Astrocyte (in vitro differentiated cells and primary cell): Measurements from ENCODE around the gene KIF14. TPM values are rescaled to one million over a fixed set of nuclear protein-coding genes. Genes with fewer than 3 reads are reported as not detected.

Experiments used
- DNase-seq: peaks from one replicate; pipeline ENCODE4 v3.0.0-alpha.2; 2010; ENCODE audit warnings: low read depth
- FAIRE-seq: peaks from 2 replicates; lab custom pipeline; 2011; peaks lifted over from hg19 to GRCh38; lab: Jason Lieb, UNC
- H2AFZ ChIP-seq: 2 replicates; pipeline ENCODE4 v1.6.0; 2012; ENCODE audit warnings: low read depth, low read length, inconsistent platforms
- H3K27ac ChIP-seq: 2 replicates; pipeline ENCODE4 v1.5.1; 2011; ENCODE audit warnings: low read depth, low read length, inconsistent platforms
- H3K27me3 ChIP-seq: 2 replicates; pipeline ENCODE4 v1.6.0; 2011; ENCODE audit warnings: low read length, inconsistent platforms; ENCODE audit not compliant: insufficient read depth
- H3K36me3 ChIP-seq: 2 replicates; pipeline ENCODE4 v1.5.1; 2011; ENCODE audit warnings: low read length, inconsistent platforms; ENCODE audit not compliant: insufficient read depth
- H3K4me1 ChIP-seq: 2 replicates; pipeline ENCODE4 v1.5.1; 2011; ENCODE audit warnings: low read length, inconsistent platforms; ENCODE audit not compliant: insufficient read depth
- H3K4me2 ChIP-seq: 2 replicates; pipeline ENCODE4 v1.6.0; 2012; ENCODE audit warnings: low read length, inconsistent platforms
- H3K4me3 ChIP-seq: 2 replicates; pipeline ENCODE4 v1.5.1; 2011; ENCODE audit warnings: low read depth, mild to moderate bottlenecking, low read length, inconsistent platforms; ENCODE audit not compliant: insufficient read depth
- H3K79me2 ChIP-seq: 2 replicates; pipeline ENCODE4 v1.6.0; 2012; ENCODE audit warnings: mild to moderate bottlenecking, low read length, inconsistent platforms; ENCODE audit not compliant: insufficient read depth
- H3K9ac ChIP-seq: 2 replicates; pipeline ENCODE4 v1.6.0; 2012; ENCODE audit warnings: mild to moderate bottlenecking, low read length, inconsistent platforms
- H3K9me3 ChIP-seq: 2 replicates; pipeline ENCODE4 v1.5.1; 2012; ENCODE audit warnings: low read depth, mild to moderate bottlenecking, low read length, inconsistent platforms; ENCODE audit not compliant: insufficient read depth
- H4K20me1 ChIP-seq: 2 replicates; pipeline ENCODE4 v1.6.0; 2012; ENCODE audit warnings: low read length, inconsistent platforms; ENCODE audit not compliant: insufficient read depth
- H3K27ac Mint-ChIP-seq: one replicate; pipeline ENCODE4 v1.8.0; 2021; ENCODE audit warnings: mild to moderate bottlenecking, mixed read lengths; ENCODE audit not compliant: unreplicated experiment
- H3K27me3 Mint-ChIP-seq: one replicate; pipeline ENCODE4 v1.8.0; 2021; ENCODE audit warnings: low read depth, mixed read lengths; ENCODE audit not compliant: unreplicated experiment
- H3K36me3 Mint-ChIP-seq: one replicate; pipeline ENCODE4 v1.8.0; 2021; ENCODE audit warnings: low read depth, mixed read lengths; ENCODE audit not compliant: unreplicated experiment
- H3K4me1 Mint-ChIP-seq: one replicate; pipeline ENCODE4 v1.8.0; 2021; ENCODE audit warnings: low read depth, mixed read lengths; ENCODE audit not compliant: unreplicated experiment
- H3K4me3 Mint-ChIP-seq: one replicate; pipeline ENCODE4 v1.8.0; 2021; ENCODE audit warnings: mild to moderate bottlenecking, moderate library complexity, mixed read lengths; ENCODE audit not compliant: unreplicated experiment
- H3K9me3 Mint-ChIP-seq: one replicate; pipeline ENCODE4 v1.8.0; 2021; ENCODE audit warnings: mild to moderate bottlenecking, mixed read lengths; ENCODE audit not compliant: unreplicated experiment
- EZH2 ChIP-seq: IDR thresholded peaks from 2 replicates; pipeline ENCODE4 v1.6.1; 2012; ENCODE audit warnings: mild to moderate bottlenecking, low read length, inconsistent platforms; ENCODE audit not compliant: insufficient read depth
- total RNA-seq: library from RNA; stranded (reverse); gene quantifications from 2 replicates; pipeline ENCODE4 v1.2.1, GENCODE V29; 2021
- TF ChIP-seq, protein P1 (sequence below): IDR thresholded peaks from 2 replicates; pipeline ENCODE4 v1.5.1; 2011; ENCODE audit warnings: low read depth, mild to moderate bottlenecking, inconsistent platforms, low read length, moderate library complexity; ENCODE audit not compliant: insufficient read depth

Gene KIF14
- total RNA-seq, 1 donor from 2014 or later, result 2.1 TPM

DNA sequence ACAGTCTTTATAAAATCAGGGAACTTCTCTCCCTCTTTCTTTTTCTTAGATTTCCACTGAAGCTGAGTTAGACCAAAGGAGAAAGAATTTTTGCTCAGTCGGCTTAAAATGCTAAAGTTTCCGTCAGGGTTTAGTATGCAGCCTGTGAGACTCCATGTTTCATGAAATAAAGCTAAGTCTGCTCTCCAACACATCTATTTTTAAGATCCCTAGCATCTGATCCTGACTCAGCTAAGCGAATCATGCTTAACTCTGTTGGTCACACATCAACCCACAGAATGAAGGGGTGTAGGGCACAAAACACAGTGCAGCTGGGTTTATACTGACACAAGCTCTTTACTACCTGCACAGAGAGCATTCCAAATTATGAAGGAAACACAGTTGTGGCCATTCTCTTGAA is 108.4 kb downstream of the KIF14 start:
- no peak for FAIRE-seq
- Histone ChIP-seq H2AFZ (no peak overlapping the region), H3K9ac (peak overlapping the region; percentile 64), H3K4me1 (peaks cover 5% of the 10 kb centered on the region), H3K27me3 (no peaks in the 10 kb centered on the region), H3K9me3 (no peaks in the 10 kb centered on the region), H4K20me1 (no peaks in the 10 kb centered on the region), H3K4me3 (no peak overlapping the region), H3K4me2 (peak overlapping the region; percentile 68), H3K36me3 (no peaks in the 10 kb centered on the region), H3K27ac (peak overlapping the region; percentile 73), H3K79me2 (no peaks in the 10 kb centered on the region)
- Mint-ChIP-seq H3K36me3 (no peaks in the 10 kb centered on the region), H3K4me1 (peaks cover 10% of the 10 kb centered on the region), H3K27me3 (peaks cover 3% of the 10 kb centered on the region), H3K27ac (peak overlapping the region; percentile 80), H3K9me3 (no peaks in the 10 kb centered on the region), H3K4me3 (no peak overlapping the region)
- peak; percentile 89 for DNase-seq
- TF ChIP-seq EZH2, result no peak
- TF ChIP-seq, protein P1, sequence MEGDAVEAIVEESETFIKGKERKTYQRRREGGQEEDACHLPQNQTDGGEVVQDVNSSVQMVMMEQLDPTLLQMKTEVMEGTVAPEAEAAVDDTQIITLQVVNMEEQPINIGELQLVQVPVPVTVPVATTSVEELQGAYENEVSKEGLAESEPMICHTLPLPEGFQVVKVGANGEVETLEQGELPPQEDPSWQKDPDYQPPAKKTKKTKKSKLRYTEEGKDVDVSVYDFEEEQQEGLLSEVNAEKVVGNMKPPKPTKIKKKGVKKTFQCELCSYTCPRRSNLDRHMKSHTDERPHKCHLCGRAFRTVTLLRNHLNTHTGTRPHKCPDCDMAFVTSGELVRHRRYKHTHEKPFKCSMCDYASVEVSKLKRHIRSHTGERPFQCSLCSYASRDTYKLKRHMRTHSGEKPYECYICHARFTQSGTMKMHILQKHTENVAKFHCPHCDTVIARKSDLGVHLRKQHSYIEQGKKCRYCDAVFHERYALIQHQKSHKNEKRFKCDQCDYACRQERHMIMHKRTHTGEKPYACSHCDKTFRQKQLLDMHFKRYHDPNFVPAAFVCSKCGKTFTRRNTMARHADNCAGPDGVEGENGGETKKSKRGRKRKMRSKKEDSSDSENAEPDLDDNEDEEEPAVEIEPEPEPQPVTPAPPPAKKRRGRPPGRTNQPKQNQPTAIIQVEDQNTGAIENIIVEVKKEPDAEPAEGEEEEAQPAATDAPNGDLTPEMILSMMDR, result no peak

DNA sequence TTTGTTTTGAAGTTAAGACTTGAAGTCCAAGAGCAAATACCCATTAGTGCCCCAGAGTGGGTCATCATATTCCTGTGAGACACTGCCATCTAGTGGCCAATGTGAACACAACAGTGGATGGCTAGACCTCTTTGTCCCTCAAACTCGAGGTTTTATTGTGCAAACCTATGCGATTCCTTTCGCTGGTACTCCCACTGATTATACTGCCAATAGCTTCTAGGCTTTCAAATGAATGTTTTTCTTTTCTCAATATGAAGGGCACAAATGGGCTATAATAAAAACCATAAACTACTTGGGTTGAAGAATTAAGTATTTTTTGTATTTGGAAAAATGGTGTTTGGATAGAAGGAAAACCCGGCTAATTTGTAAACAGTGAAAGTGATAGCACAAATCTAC is 110.3 kb downstream of the KIF14 start:
- Mint-ChIP-seq H3K4me1 (peaks cover 10% of the 10 kb centered on the region), H3K9me3 (no peaks in the 10 kb centered on the region), H3K36me3 (no peaks in the 10 kb centered on the region), H3K27me3 (peaks cover 9% of the 10 kb centered on the region), H3K27ac (no peak overlapping the region), H3K4me3 (no peak overlapping the region)
- FAIRE-seq, result peak; percentile 81
- Histone ChIP-seq H3K4me3 (no peak overlapping the region), H2AFZ (no peak overlapping the region), H3K79me2 (no peaks in the 10 kb centered on the region), H3K9me3 (no peaks in the 10 kb centered on the region), H3K27ac (no peak overlapping the region), H4K20me1 (no peaks in the 10 kb centered on the region), H3K27me3 (no peaks in the 10 kb centered on the region), H3K4me1 (peaks cover 5% of the 10 kb centered on the region), H3K9ac (no peak overlapping the region), H3K4me2 (peak overlapping the region; percentile 19), H3K36me3 (no peaks in the 10 kb centered on the region)
- TF ChIP-seq, protein P1, result peak; percentile 97
- no peak for TF ChIP-seq EZH2
- peak; percentile 49 for DNase-seq

- H2AFZ ChIP-seq, result no peak overlapping the region
- H3K27me3 Mint-ChIP-seq, result peaks cover 12% of the 10 kb centered on the region
- H3K4me1 Mint-ChIP-seq, result peaks cover 2% of the 10 kb centered on the region
- no peaks in the 10 kb centered on the region for H3K9me3 ChIP-seq
- H4K20me1 ChIP-seq, result no peaks in the 10 kb centered on the region
- DNase-seq, result no peak
- no peak overlapping the region for H3K27ac ChIP-seq
- H3K9ac ChIP-seq, result no peak overlapping the region
- no peaks in the 10 kb centered on the region for H3K36me3 ChIP-seq
- no peaks in the 10 kb centered on the region for H3K79me2 ChIP-seq
- no peaks in the 10 kb centered on the region for H3K27me3 ChIP-seq
- TF ChIP-seq EZH2, result no peak
- TF ChIP-seq, protein P1, result no peak
- H3K36me3 Mint-ChIP-seq, result no peaks in the 10 kb centered on the region
- no peak for FAIRE-seq
- no peaks in the 10 kb centered on the region for H3K4me1 ChIP-seq
- no peak overlapping the region for H3K4me2 ChIP-seq
- no peak overlapping the region for H3K4me3 Mint-ChIP-seq
- no peak overlapping the region for H3K4me3 ChIP-seq
- H3K27ac Mint-ChIP-seq, result no peak overlapping the region
- H3K9me3 Mint-ChIP-seq, result no peaks in the 10 kb centered on the region
These were observed 114.1 kb downstream of the KIF14 start for GRCh38 chr1:200506471-200506870.
